ENCODE results near the gene ITSN1.

DNA sequence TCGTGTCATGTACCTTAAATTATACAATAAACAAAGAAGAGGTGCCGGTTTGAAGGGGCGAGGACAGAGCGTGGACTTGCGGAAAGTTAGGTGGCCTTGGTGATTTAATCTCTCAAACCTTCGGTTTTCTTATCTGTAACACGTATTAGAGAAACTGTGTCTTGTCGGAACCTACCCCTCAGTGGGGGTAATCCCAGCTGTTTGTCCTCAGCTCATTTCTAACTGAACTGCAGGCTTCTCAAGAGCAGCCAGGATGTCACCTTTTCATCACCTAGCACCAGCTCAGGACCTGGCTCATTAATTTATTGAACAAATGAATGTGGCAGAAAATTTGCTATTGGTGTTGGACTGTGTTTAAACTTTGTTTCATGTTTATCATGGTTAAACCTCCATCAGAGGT, 31.2 kb downstream of the ITSN1 start:
- TF ChIP-seq, protein P1, sequence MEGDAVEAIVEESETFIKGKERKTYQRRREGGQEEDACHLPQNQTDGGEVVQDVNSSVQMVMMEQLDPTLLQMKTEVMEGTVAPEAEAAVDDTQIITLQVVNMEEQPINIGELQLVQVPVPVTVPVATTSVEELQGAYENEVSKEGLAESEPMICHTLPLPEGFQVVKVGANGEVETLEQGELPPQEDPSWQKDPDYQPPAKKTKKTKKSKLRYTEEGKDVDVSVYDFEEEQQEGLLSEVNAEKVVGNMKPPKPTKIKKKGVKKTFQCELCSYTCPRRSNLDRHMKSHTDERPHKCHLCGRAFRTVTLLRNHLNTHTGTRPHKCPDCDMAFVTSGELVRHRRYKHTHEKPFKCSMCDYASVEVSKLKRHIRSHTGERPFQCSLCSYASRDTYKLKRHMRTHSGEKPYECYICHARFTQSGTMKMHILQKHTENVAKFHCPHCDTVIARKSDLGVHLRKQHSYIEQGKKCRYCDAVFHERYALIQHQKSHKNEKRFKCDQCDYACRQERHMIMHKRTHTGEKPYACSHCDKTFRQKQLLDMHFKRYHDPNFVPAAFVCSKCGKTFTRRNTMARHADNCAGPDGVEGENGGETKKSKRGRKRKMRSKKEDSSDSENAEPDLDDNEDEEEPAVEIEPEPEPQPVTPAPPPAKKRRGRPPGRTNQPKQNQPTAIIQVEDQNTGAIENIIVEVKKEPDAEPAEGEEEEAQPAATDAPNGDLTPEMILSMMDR (IDR thresholded peaks at IDR 0.05) = no peak
- TF ChIP-seq POLR2A (IDR thresholded peaks at IDR 0.05) = no peak
